ENCODE measurements around the gene DAPK1.
A peak's percentile ranks its signal among the peaks of the same experiment; 100 is the strongest.
"Not testable (repeated sequence)": the region's sequence is repeated elsewhere in the genome, so short reads cannot be mapped to it uniquely, and the experiment has no call there.

Gene DAPK1

GRCh38 chr9:87548159-87548558, 50.5 kb downstream of the DAPK1 start:
- no peak for DNase-seq

GRCh38 chr9:87549088-87549487, 51.4 kb downstream of the DAPK1 start:
- DNase-seq = not testable (repeated sequence)

- no peak for DNase-seq
Observed at GRCh38 chr9:87549791-87550190, 52.1 kb downstream of the DAPK1 start.

GRCh38 chr9:87550253-87550954, 52.7 kb downstream of the DAPK1 start:
- DNase-seq = no peak

- no peak for DNase-seq
Observed at GRCh38 chr9:87551772-87552217, 54.1 kb downstream of the DAPK1 start.

GRCh38 chr9:87554171-87554910, 56.7 kb downstream of the DAPK1 start:
- DNase-seq = no peak

GRCh38 chr9:87554976-87555375, 57.3 kb downstream of the DAPK1 start:
- no peak for DNase-seq

- peak; percentile 79 for DNase-seq
Observed at GRCh38 chr9:87556039-87556438, 58.4 kb downstream of the DAPK1 start.

GRCh38 chr9:87556821-87557220, 59.2 kb downstream of the DAPK1 start:
- no peak for DNase-seq

GRCh38 chr9:87557996-87558395, 60.3 kb downstream of the DAPK1 start:
- no peak for DNase-seq

- DNase-seq = no peak
Observed at GRCh38 chr9:87558606-87559190, 61.0 kb downstream of the DAPK1 start.

- no peak for DNase-seq
Observed at GRCh38 chr9:87562062-87562461, 64.4 kb downstream of the DAPK1 start.

- no peak for DNase-seq
Observed at GRCh38 chr9:87562530-87563170, 65.0 kb downstream of the DAPK1 start.

GRCh38 chr9:87564111-87564510, 66.4 kb downstream of the DAPK1 start:
- DNase-seq = no peak

- no peak for DNase-seq
Observed at GRCh38 chr9:87564791-87565241, 67.1 kb downstream of the DAPK1 start.

GRCh38 chr9:87567001-87567400, 69.3 kb downstream of the DAPK1 start:
- no peak for DNase-seq

- no peak for DNase-seq
Observed at GRCh38 chr9:87567571-87567970, 69.9 kb downstream of the DAPK1 start.

GRCh38 chr9:87567983-87568382, 70.3 kb downstream of the DAPK1 start:
- DNase-seq = no peak

- no peak for DNase-seq
Observed at GRCh38 chr9:87568401-87568800, 70.7 kb downstream of the DAPK1 start.

GRCh38 chr9:87569008-87569509, 71.4 kb downstream of the DAPK1 start:
- DNase-seq = no peak

- no peak for DNase-seq
Observed at GRCh38 chr9:87569518-87569917, 71.9 kb downstream of the DAPK1 start.

GRCh38 chr9:87570000-87570908, 72.6 kb downstream of the DAPK1 start:
- peak; percentile 37 for DNase-seq
